DMS 273 treated with DMSO at 0.1 percent for 48 hours (cell line): ENCODE results near the gene ZC3H13.

Source experiments
- DNase-seq: peaks from one replicate; lab custom pipeline; 2025; lab: John Stamatoyannopoulos, UW

Gene ZC3H13

DNA sequence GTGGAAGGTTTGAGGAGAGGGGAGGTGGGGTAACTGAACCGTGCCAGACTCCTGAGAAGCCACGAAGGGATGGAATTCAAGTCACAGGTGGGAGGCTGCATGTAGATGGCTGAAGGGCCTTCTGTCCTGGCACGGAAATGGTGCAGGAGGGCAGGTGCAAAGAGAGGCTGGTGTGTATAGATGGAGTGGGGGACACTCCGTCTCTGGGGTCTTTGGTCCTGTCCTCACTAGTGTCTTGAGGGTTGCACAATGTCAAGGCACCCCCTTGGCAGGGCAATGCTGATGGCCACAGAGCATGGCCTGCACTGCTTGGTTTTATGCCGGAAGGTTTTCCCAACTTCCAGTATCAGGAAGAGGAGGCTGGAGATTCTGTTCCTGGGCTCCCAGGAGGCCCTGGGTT is 118.3 kb downstream of the ZC3H13 start:
- no peak for DNase-seq

DNA sequence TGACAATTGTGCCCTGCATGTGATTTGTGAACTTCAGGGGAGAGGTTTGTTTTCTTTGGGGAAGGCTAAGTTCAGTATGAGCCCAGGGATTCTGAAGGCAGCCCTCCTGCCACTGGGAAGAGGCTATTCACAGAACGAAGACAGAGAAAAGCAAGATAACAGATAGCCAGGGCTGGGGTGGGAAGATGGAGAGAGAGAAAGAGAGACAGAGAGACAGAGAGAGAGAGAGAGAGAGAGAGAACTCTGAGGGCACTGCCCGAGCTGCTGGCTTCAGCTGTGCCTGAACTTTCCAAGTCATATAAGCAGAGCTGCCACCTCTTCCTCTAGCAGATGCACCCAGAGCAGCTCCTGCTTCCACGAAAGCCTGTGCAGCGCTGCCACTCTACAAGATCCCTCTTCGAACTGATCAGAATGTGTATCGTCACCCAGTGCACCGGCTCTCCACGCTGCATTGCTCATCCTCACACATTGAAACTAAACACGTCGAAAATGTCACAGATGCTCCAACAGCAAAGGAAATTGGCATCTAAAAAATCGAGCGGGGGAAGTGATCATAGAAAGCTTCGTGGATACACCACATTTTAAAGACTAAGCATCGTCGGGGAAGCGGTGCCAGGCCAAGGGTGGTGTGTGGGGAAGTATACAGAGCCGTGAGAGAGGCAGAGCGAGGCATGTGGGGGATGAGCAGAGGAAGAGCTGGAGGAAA is 119.2 kb downstream of the ZC3H13 start:
- DNase-seq: no peak

DNA sequence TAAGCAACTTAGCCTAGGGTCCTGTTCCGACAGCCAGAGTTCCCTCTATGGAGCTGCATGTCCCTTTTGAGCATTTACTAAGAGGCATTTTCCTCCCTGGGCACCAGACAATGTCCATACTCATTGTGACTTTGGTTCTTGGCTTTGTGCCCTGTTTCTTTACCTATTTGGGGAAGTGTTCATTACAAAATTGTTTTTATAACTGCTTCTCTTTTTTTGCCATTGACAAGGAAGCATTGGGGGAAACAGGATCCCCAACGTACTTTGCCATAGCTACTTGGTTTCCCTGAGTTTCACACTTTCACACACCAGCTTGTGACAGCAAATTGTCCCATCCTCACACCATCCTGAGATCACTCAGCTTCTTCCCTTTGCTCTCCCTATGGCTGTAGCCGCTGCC is 119.9 kb downstream of the ZC3H13 start:
- DNase-seq: no peak

DNA sequence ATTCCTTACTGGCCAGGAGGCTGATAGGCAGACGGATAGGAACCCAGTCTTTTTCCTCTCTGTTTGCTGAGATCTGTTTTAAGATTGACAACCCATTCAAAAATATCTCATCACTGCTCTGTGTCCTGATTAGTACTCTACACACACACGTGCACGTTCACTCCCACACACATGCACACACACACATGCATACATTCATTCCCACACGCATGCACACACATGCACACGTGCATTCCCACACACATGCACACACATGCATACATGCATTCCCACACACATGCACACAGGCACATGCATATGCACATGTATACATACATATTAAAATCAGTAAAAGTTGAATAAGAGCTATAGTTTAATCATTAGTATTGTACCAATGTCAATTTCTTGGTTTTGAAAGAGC is 120.4 kb downstream of the ZC3H13 start:
- no peak for DNase-seq

DNA sequence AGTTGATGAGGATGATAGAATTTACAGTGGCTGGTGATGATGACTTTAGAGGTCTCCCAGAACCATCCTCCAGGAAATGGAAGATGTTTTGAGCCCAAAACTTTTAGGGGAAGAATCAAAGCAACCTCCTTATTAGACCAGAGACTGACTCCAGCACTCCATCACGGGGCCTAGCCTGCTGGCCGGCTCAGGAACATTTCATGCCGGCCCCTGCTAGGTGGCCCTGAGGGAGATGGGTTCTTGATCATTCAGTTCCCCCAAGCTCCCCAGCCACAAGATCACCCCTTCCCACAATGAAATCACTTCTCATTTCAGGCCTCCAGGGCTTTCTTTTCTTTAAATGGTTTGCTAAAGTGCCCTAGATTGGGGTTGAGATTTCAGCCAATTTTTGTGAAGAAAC is 121.3 kb downstream of the ZC3H13 start:
- DNase-seq: no peak

DNA sequence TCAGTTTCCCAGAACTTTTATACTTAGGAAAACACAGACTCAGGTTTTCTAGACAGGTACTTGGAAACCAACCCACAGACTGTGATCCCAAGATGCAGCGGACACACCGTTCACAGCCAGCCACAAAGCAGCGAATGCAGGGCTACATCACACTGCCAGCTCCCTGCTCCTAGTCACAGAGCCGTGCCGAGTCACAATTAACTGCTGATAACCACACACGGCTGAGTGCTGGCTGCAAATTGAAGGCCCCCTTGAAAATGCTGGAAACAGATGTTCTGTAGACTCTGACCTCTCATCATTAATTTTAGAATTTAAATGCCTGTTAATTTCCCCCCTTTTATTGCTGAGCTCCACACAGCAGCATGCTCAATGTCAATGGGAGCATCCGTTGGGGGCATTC is 122.4 kb downstream of the ZC3H13 start:
- no peak for DNase-seq

DNA sequence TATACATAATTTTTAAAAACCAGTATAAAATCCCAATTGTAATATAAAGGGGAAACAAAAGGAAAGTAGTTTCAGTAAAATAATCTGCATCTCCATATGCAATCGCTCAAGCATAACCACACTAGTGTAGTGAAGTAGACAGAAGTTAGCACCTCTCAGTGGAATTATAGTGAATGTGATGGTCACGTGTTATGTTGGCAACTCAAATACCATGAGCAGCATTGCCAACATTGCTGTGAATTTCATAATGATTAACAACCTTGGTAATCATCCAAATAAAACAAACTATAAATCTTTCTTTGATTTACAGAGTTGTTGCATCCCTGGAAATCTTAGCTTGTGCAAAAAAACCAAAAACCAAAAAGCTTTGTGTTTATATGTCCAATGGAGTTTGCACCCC is 123.7 kb downstream of the ZC3H13 start:
- peak; percentile 0 for DNase-seq

DNA sequence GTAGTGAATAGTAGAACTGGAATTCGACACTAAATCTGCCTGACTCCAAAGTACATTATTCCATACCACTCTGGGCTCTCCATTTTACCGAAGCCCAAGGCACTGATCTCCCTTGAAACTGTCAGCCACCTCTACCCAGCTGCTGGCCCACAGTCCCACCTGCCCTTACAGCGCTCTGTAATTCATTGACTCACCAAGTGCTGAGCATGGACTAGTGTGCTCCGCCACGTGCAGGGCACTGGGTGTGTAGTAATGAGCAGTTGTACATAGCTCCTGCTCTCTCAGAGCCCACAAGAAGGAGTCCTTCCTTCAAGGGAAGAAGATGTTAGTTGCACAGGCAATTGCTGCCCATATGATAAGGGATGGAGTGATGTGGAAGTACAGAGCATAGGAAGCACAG is 124.4 kb downstream of the ZC3H13 start:
- DNase-seq: no peak

DNA sequence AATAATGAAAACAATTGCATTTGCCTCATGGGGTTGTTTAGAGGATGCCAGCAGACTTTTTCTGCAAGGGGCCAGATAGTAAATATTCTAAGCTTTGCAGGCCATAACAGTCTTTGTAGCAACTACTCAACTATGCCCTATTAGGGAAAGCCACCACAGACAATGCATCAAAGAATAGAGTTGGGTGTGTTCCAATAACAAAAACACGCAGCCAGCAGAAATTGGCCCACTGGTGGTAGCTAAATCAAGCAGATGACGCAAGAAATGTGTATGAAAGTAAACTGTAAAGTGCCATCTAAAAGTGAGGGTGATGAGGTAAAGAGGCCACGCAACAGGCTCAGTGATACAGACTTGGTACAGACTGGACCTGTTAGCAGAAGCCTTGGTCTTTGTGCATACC is 125.8 kb downstream of the ZC3H13 start:
- no peak for DNase-seq

DNA sequence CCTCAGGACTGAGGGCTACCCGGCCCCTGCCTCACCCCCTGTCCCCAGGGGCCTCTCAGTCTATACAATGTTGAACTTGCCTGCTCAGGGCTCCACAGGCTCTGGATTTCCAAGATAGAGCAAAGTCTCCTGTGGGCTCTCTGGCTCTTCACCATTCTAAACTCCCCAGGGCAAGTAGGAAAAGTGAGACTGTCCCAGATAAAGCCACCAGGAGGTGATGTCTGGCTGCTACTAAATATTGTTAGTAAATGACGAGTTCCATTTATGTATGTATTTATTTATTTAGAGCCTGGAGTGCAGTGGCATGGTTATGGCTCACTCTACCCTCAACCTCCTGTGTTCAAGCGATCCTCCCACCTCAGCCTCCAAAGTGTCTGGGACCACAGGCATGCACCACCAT is 127.4 kb downstream of the ZC3H13 start:
- DNase-seq: no peak

DNA sequence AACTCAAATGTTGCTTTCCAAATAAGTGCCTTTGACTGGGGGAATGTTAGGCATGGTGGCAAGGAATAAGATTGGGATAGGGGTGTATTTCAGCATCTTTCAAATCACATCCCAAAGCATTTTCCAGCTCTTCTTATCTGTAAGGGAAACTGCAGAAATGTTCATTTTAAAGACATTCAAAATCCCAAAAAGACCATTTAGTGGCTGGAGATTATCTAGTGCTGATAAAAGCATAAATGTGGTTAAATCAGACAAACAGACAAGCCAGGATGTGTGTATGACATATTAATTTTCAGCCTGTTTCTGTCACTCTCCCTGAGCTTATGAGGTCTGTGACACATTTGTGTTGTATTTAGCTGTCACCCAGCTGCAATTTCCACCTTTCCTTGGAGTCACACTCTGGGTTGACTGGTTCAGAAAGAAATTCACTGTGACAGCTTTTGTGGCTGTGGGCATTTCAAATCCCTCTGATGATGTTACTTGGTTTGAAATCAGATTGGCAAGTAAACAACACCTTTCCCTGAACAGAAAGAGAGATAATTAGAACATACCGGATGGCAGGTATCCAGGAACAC is 131.3 kb downstream of the ZC3H13 start:
- no peak for DNase-seq

DNA sequence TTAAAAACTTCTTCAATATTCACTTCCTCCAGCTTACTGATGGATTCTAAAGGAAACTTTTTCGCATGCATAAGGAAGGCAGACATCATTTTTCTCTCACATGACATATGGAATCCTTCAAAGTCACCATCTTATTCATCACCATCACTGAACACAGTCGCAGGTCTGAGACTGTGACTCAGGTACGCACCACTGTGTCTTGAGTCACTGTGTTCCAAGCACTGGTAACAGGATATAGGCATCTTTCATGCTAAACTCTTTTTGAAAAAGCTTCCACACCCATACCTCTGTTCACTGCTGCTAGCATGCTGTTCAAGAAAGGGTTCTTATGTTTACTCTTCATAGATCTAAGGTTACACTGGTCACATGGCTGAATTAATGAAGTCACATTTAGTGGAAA is 133.9 kb downstream of the ZC3H13 start:
- no peak for DNase-seq

DNA sequence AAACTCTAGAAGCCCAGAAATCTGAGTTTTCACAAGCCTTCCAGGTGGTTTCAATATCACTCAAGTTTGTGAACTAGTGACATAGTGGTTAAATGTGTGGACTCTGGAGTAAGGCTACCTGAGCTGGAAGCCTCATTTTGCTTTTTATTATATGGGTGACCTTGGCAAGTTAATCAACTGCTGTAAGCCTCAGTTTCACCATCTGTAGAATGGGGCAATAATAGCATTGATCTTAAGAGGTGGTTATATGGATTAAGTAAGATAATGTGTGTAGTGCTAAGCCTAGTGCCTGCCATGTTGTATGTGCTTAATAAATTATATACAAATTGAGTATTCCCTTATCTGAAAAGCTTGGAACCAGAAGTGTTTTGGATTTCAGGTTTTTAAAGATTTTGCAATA is 135.5 kb downstream of the ZC3H13 start:
- no peak for DNase-seq

DNA sequence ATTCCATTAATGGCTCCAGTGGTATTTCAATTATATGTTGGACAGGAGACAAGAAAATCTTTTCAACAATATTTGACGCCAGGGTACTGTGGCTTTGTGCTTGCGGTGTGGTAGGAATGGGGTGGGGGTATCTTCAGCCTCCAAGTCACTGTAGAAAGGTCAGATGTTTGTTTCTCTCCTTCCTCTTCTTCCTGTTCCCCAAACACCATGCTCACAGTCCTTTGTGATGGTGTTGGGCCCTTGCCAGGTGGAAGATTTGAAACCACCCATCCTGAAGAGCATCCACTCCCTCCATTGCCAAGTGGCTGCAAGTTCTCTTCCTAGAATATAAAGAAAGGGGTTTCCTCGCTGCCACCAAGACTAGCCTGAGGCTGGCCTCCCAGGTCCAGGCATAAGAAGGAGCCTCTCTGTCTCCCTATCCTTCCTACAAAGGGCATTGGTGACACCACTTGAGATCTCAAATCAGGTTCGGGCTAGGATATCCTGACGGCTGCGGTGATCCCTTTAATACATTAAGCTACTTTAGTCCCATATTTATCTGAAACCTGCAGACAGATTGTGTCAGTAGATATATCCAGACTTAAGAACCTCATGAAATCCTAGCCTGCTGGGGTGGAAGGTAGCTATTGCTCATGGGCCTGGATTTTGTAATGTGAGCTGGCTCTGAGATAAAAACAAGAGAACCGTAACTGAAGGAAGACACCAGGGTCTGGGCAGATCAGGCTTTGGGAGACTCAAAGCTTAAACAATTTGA is 136.7 kb downstream of the ZC3H13 start:
- no peak for DNase-seq

DNA sequence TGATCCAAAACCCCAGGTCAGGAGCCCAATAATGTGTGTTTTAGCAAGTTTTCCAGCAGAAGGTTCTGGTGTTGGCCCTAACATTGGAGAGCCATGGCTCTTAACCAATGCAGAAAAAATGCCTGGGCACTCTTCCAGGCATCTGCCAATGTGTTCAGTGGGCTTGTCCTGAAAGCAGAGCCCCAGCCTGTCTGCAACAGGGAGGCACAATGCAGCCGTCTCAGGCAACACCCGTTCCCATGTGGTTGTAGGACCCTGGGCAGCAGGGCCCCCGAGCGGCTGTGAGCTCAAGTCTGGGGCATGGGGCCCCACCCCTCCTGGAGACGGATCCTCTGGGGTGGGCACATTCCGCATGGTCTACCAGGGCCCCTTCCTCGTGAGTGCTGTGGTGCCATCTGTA is 142.9 kb downstream of the ZC3H13 start:
- DNase-seq: no peak

DNA sequence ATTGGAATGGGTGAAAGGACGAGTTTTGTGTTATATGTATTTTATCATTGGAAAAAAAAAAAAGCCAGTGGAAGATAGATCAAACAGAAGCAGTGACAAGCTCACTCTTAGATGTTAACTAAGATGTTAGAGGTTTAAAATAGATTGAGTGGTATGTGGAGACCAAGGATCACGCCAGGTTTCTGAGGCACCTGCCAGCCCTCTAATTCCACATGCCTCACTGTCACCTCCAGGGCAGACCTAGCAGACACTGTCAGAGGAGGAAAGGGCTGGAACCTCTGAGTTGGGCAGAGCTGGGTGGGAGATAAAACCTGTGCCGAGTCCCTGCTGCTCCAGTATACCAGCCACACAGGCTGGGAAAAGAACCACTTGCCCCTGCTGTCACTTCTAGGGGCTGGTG is 143.5 kb downstream of the ZC3H13 start:
- no peak for DNase-seq

DNA sequence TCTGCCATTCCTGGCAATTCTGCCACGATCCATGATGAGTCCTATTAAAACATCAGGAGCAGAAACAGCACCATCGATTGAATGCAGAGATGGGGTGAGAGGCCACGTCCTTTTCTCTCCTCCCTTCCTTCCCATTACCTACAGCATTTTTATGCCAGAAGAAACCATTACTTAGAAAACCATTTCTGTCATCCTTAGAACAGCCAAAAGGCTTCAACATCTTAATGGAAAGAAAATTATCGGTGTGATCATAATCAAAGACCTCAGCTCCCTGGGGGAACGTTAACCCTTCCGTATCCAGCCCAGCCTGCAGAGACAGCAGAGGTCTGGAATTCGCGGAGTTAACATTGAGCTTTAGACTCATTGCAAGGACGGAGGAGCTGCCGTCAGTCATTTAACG is 145.0 kb downstream of the ZC3H13 start:
- no peak for DNase-seq
